B cell (primary cell): ENCODE measurements around the gene PFN3. TPM values are rescaled to one million over a fixed set of nuclear protein-coding genes. Genes with fewer than 3 reads are reported as not detected.

Source experiments
- ATAC-seq: fragments of 200-7000 bp; cut with Tn5 transposase; one replicate; pipeline ENCODE4 v1.10.0; 2021; ENCODE audit warnings: low read depth, mild to moderate bottlenecking, moderate number of reproducible peaks, moderate library complexity
- CTCF ChIA-PET: fragments of 350-600 bp; sonication (Branson Sonifier 250); formaldehyde crosslinking; loops from one replicate; lab custom pipeline; 2021; ENCODE audit warnings: antibody characterized with exemption, inconsistent platforms; lab: Charles Lee
- POLR2A ChIA-PET: fragments of 350-600 bp; sonication (Branson Sonifier 250); formaldehyde crosslinking; loops from one replicate; lab custom pipeline; 2021; ENCODE audit warnings: antibody characterized with exemption; lab: Charles Lee
- DNase-seq: peaks from one replicate; pipeline ENCODE4 v3.0.0; 2013
- H2AFZ ChIP-seq: 2 replicates; pipeline ENCODE4 v1.6.1; 2012; ENCODE audit warnings: mild to moderate bottlenecking, low read depth, low read length; ENCODE audit not compliant: insufficient read depth, poor library complexity, severe bottlenecking
- H3K27ac ChIP-seq, 2 donors: 1 replicate in 1 of 2; 2 replicates in 1 of 2; pipeline ENCODE4 v1.5.1; 2012 to 2013; ENCODE audit warnings: low read length in 2 of 2, mild to moderate bottlenecking in 2 of 2, moderate library complexity in 1 of 2
- H3K27me3 ChIP-seq, 4 experiments: fragments of 200-600 bp in 1 of 4; sonication (generic) in 1 of 4; replicated peaks in 1 of 4; 1 replicate in 2 of 4; 2 replicates in 2 of 4; pipeline versions ENCODE4 v1.6.1 to v1.7.0; 2013 to 2016; ENCODE audit warnings: low read length in 3 of 4, mild to moderate bottlenecking in 2 of 4, mixed read lengths in 1 of 4, moderate library complexity in 1 of 4; ENCODE audit not compliant: insufficient read depth in 4 of 4, control insufficient read depth in 3 of 4; ENCODE audit errors: control extremely low read depth in 1 of 4
- H3K36me3 ChIP-seq, 2 experiments: replicated peaks in 1 of 2; 1 replicate in 1 of 2; 2 replicates in 1 of 2; pipeline versions ENCODE4 v1.6.1 to v1.7.1; 2013; ENCODE audit warnings: low read length in 1 of 2; ENCODE audit not compliant: insufficient read depth in 2 of 2, control insufficient read depth in 1 of 2; ENCODE audit errors: control extremely low read depth in 1 of 2, extremely low read depth in 1 of 2
- H3K4me1 ChIP-seq, 2 donors: fragments of 200-600 bp in 1 of 2; sonication (generic) in 1 of 2; 1 replicate in 1 of 2; 2 replicates in 1 of 2; pipeline versions ENCODE4 v1.5.1 to v1.6.1; 2013 to 2017; ENCODE audit warnings: low read length in 2 of 2; ENCODE audit not compliant: control insufficient read depth in 2 of 2, insufficient read depth in 2 of 2
- H3K4me2 ChIP-seq: replicated peaks from 2 replicates; pipeline ENCODE3; 2012; ENCODE audit warnings: mild to moderate bottlenecking, low read depth, low read length; ENCODE audit not compliant: poor library complexity, severe bottlenecking
- H3K4me3 ChIP-seq, 5 experiments: fragments of 200-600 bp in 1 of 5; sonication (generic) in 1 of 5; 1 replicate in 3 of 5; 2 replicates in 2 of 5; pipeline versions ENCODE4 v1.5.1 to v1.7.0; 2011 to 2016; ENCODE audit warnings: low read length in 4 of 5, mild to moderate bottlenecking in 4 of 5, low read depth in 2 of 5, control low read depth in 1 of 5, moderate library complexity in 1 of 5; ENCODE audit not compliant: insufficient read depth in 1 of 5; ENCODE audit errors: control extremely low read depth in 1 of 5, extremely low read depth in 1 of 5
- H3K79me2 ChIP-seq: fragments of 200-600 bp; sonication (generic); one replicate; pipeline ENCODE4 v1.6.0; 2016; ENCODE audit warnings: low read length; ENCODE audit not compliant: control insufficient read depth, insufficient read depth
- H3K9ac ChIP-seq: fragments of 200-600 bp; sonication (generic); 2 replicates; pipeline ENCODE4 v1.6.1; 2017; ENCODE audit warnings: mild to moderate bottlenecking, low read length, moderate library complexity
- H3K9me3 ChIP-seq, 3 donors: one replicate each; pipeline versions ENCODE4 v1.6.1 to v1.7.1; 2013; ENCODE audit warnings: low read length in 2 of 3; ENCODE audit not compliant: control insufficient read depth in 2 of 3, insufficient read depth in 1 of 3; ENCODE audit errors: control extremely low read depth in 1 of 3
- H4K20me1 ChIP-seq: 2 replicates; pipeline ENCODE4 v1.6.0; 2012; ENCODE audit warnings: mild to moderate bottlenecking, low read length; ENCODE audit not compliant: insufficient read depth, control insufficient read depth, poor library complexity, severe bottlenecking
- H3K27ac Mint-ChIP-seq: one replicate; pipeline ENCODE4 v1.8.0; 2021; ENCODE audit warnings: mixed read lengths
- H3K27me3 Mint-ChIP-seq: one replicate; pipeline ENCODE4 v1.8.0; 2021; ENCODE audit warnings: mixed read lengths
- H3K4me1 Mint-ChIP-seq: one replicate; pipeline ENCODE4 v1.8.0; 2021; ENCODE audit warnings: mixed read lengths
- H3K4me3 Mint-ChIP-seq: one replicate; pipeline ENCODE4 v1.8.0; 2021; ENCODE audit warnings: mixed read lengths
- H3K9me3 Mint-ChIP-seq: one replicate; pipeline ENCODE4 v1.8.0; 2022; ENCODE audit warnings: mixed read lengths; ENCODE audit not compliant: insufficient read depth
- EZH2 ChIP-seq: IDR thresholded peaks from 2 replicates; pipeline ENCODE4 v1.6.1; 2012; ENCODE audit warnings: borderline replicate concordance, low read depth, mild to moderate bottlenecking, moderate library complexity, low read length; ENCODE audit not compliant: insufficient read depth, poor library complexity, severe bottlenecking
- whole genome bisulfite sequencing: methylation state at CpG from one replicate; pipeline ENCODE4 v1.1.5; 2013; ENCODE audit warnings: missing lambda C conversion rate; ENCODE audit not compliant: insufficient coverage; 5-methylcytosine and 5-hydroxymethylcytosine counted together
- intact Hi-C: fragments of 100-400 bp; cut with micrococcal nuclease; formaldehyde crosslinking; loops from one replicate; pipeline ENCODE4 v1.10.0; 2022
- polyA plus RNA-seq: library from polyadenylated mRNA; depleted of rRNA; stranded (reverse); fragments of >200 nt; gene quantifications from 2 replicates; pipeline ENCODE4 v1.2.3, GENCODE V29; 2012
- total RNA-seq, 2 donors: library from RNA; stranded (reverse); fragments of 120-200 nt in 1 of 2; gene quantifications; 1 replicate in 1 of 2; 2 replicates in 1 of 2; pipeline versions ENCODE4 v1.2.3 to v1.2.4, GENCODE V29; 2013 to 2022
- TF ChIP-seq, protein P1 (sequence below): fragments of 200-600 bp; IDR thresholded peaks from one replicate; pipeline ENCODE4 v1.8.0; 2022; ENCODE audit warnings: antibody characterized with exemption, mild to moderate bottlenecking

PFN3 gene
- total and polyA plus RNA-seq, 2 donors (not counting 1 experiment from before 2014, with no cell fraction given) = not detected

- peak within 1 kb of the TSS; percentile 90 for H3K4me2 ChIP-seq
- ChIA-PET CTCF (interaction anchor here (0.9 to 12.4 kb wide), 7 partner anchors 10 to 112 kb away, joined by 3 to 152 read pairs (median 11); partner anchors contain the start of gene PRR7), POLR2A (interaction anchor here (0.6 to 2.6 kb wide), 14 partner anchors 17 to 1065 kb away, joined by 3 to 34 read pairs (median 4); partner anchors contain the start of genes DOK3 and PRR7)
- H3K27ac Mint-ChIP-seq = peak within 1 kb of the TSS; percentile 97
- H3K79me2 ChIP-seq = peaks cover 39% of the 10 kb centered on the region
- peak within 1 kb of the TSS; percentile 68 to 88 (median 78) for H3K4me3 ChIP-seq
- H3K27me3 ChIP-seq = no peaks in the 10 kb centered on the region
- intact Hi-C loops = loop anchor here (1.0 to 5.0 kb wide), 9 partner anchors 20 to 884 kb away; partner anchors contain the start of genes B4GALT7, LMAN2, PDLIM7 and PRR7
- peaks cover 0 to 30% of the 10 kb centered on the region in 2 experiments for H3K36me3 ChIP-seq
- peak; percentile 2 for ATAC-seq
- peak within 1 kb of the TSS; percentile 95 for H2AFZ ChIP-seq
- no peaks in the 10 kb centered on the region for H3K27me3 Mint-ChIP-seq
- no peaks in the 10 kb centered on the region for H3K9me3 Mint-ChIP-seq
- peaks cover 56% of the 10 kb centered on the region for H3K4me1 Mint-ChIP-seq
- H4K20me1 ChIP-seq = peaks cover 40% of the 10 kb centered on the region
- TF ChIP-seq EZH2 = no peak
- TF ChIP-seq, protein P1, sequence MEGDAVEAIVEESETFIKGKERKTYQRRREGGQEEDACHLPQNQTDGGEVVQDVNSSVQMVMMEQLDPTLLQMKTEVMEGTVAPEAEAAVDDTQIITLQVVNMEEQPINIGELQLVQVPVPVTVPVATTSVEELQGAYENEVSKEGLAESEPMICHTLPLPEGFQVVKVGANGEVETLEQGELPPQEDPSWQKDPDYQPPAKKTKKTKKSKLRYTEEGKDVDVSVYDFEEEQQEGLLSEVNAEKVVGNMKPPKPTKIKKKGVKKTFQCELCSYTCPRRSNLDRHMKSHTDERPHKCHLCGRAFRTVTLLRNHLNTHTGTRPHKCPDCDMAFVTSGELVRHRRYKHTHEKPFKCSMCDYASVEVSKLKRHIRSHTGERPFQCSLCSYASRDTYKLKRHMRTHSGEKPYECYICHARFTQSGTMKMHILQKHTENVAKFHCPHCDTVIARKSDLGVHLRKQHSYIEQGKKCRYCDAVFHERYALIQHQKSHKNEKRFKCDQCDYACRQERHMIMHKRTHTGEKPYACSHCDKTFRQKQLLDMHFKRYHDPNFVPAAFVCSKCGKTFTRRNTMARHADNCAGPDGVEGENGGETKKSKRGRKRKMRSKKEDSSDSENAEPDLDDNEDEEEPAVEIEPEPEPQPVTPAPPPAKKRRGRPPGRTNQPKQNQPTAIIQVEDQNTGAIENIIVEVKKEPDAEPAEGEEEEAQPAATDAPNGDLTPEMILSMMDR = no peak
- no peaks in the 10 kb centered on the region for H3K9me3 ChIP-seq
- DNase-seq = peak; percentile 84
- H3K27ac ChIP-seq = peak within 1 kb of the TSS; percentile 82 to 96
- peak within 1 kb of the TSS; percentile 82 for H3K9ac ChIP-seq
- WGBS = under 1% methylated on average over 80 of the region's 82 CpGs
- peaks cover 54 to 56% of the 10 kb centered on the region in 2 donors for H3K4me1 ChIP-seq
- peak within 1 kb of the TSS; percentile 94 for H3K4me3 Mint-ChIP-seq
Measured at GRCh38 chr5:177426566-177427210, 26.2 kb upstream of the PFN3 start, which contains the start of gene GRK6. TSS of gene GRK6 (plus strand) at chr5:177426676. CDS start at chr5:177426846, 170 bp downstream.
